Dendritic cell treated with granulocyte-macrophage colony-stimulating factor and Interleukin-4, amounts not matched to agents 40 ng/mL and 50 ng/mL, for 4 days (primary cell): ENCODE measurements around the gene MLC1.

ENCODE experiments used
- H3K27ac Mint-ChIP-seq: one replicate; pipeline ENCODE4 v1.8.0; 2022; ENCODE audit warnings: mild to moderate bottlenecking, mixed read lengths
- H3K27me3 Mint-ChIP-seq: one replicate; pipeline ENCODE4 v1.8.0; 2022; ENCODE audit warnings: mild to moderate bottlenecking, mixed read lengths
- H3K36me3 Mint-ChIP-seq: one replicate; pipeline ENCODE4 v1.8.0; 2022; ENCODE audit warnings: low read depth, mixed read lengths
- H3K4me1 Mint-ChIP-seq: one replicate; pipeline ENCODE4 v1.8.0; 2022; ENCODE audit warnings: low read depth, mixed read lengths
- H3K4me3 Mint-ChIP-seq: one replicate; pipeline ENCODE4 v1.8.0; 2022; ENCODE audit warnings: mild to moderate bottlenecking, moderate library complexity, mixed read lengths
- H3K9me3 Mint-ChIP-seq: one replicate; pipeline ENCODE4 v1.8.0; 2022; ENCODE audit warnings: mixed read lengths
- intact Hi-C: fragments of 100-400 bp; cut with micrococcal nuclease; formaldehyde crosslinking; loops from one replicate; pipeline ENCODE4 v1.15.0; 2022

MLC1 gene

GRCh38 chr22:50078246-50078645 lies 7.0 kb downstream of the MLC1 start:
- Mint-ChIP-seq H3K9me3 (no peaks in the 10 kb centered on the region), H3K4me1 (peaks cover 7% of the 10 kb centered on the region), H3K27me3 (no peaks in the 10 kb centered on the region), H3K27ac (no peak overlapping the region), H3K4me3 (no peak overlapping the region), H3K36me3 (no peaks in the 10 kb centered on the region)
- intact Hi-C loops = no loop called here

- no peak overlapping the region for H3K4me3 Mint-ChIP-seq
- H3K4me1 Mint-ChIP-seq = peaks cover 7% of the 10 kb centered on the region
- no peaks in the 10 kb centered on the region for H3K27me3 Mint-ChIP-seq
- no peak overlapping the region for H3K27ac Mint-ChIP-seq
- H3K36me3 Mint-ChIP-seq = no peaks in the 10 kb centered on the region
- no peaks in the 10 kb centered on the region for H3K9me3 Mint-ChIP-seq
- intact Hi-C loops = no loop called here
Measured at GRCh38 chr22:50076646-50077535, 8.3 kb downstream of the MLC1 start.

- no peaks in the 10 kb centered on the region for H3K9me3 Mint-ChIP-seq
- peaks cover 7% of the 10 kb centered on the region for H3K4me1 Mint-ChIP-seq
- H3K27ac Mint-ChIP-seq = no peak overlapping the region
- intact Hi-C loops = no loop called here
- H3K27me3 Mint-ChIP-seq = no peaks in the 10 kb centered on the region
- no peak overlapping the region for H3K4me3 Mint-ChIP-seq
- H3K36me3 Mint-ChIP-seq = no peaks in the 10 kb centered on the region
Measured at GRCh38 chr22:50074551-50075530, 10.4 kb downstream of the MLC1 start.

- Mint-ChIP-seq H3K27ac (no peak overlapping the region), H3K36me3 (no peaks in the 10 kb centered on the region), H3K9me3 (no peaks in the 10 kb centered on the region), H3K4me1 (peaks cover 7% of the 10 kb centered on the region), H3K27me3 (no peaks in the 10 kb centered on the region), H3K4me3 (no peak overlapping the region)
- intact Hi-C loops = no loop called here
Measured at GRCh38 chr22:50074056-50074455, 11.2 kb downstream of the MLC1 start.

GRCh38 chr22:50072714-50073538 lies 12.3 kb downstream of the MLC1 start:
- no peaks in the 10 kb centered on the region for H3K36me3 Mint-ChIP-seq
- no peaks in the 10 kb centered on the region for H3K27me3 Mint-ChIP-seq
- H3K4me3 Mint-ChIP-seq = no peak overlapping the region
- H3K9me3 Mint-ChIP-seq = no peaks in the 10 kb centered on the region
- H3K27ac Mint-ChIP-seq = no peak overlapping the region
- peaks cover 7% of the 10 kb centered on the region for H3K4me1 Mint-ChIP-seq
- intact Hi-C loops = no loop called here

GRCh38 chr22:50072167-50072555 lies 13.1 kb downstream of the MLC1 start:
- intact Hi-C loops = no loop called here
- H3K27ac Mint-ChIP-seq = no peak overlapping the region
- H3K4me1 Mint-ChIP-seq = peaks cover 7% of the 10 kb centered on the region
- H3K4me3 Mint-ChIP-seq = no peak overlapping the region
- H3K36me3 Mint-ChIP-seq = no peaks in the 10 kb centered on the region
- no peaks in the 10 kb centered on the region for H3K9me3 Mint-ChIP-seq
- no peaks in the 10 kb centered on the region for H3K27me3 Mint-ChIP-seq

- no peaks in the 10 kb centered on the region for H3K9me3 Mint-ChIP-seq
- peaks cover 7% of the 10 kb centered on the region for H3K4me1 Mint-ChIP-seq
- H3K4me3 Mint-ChIP-seq = no peak overlapping the region
- no peak overlapping the region for H3K27ac Mint-ChIP-seq
- H3K36me3 Mint-ChIP-seq = no peaks in the 10 kb centered on the region
- intact Hi-C loops = no loop called here
- H3K27me3 Mint-ChIP-seq = no peaks in the 10 kb centered on the region
Measured at GRCh38 chr22:50071432-50072166, 13.6 kb downstream of the MLC1 start.

GRCh38 chr22:50070366-50070765 lies 14.9 kb downstream of the MLC1 start:
- peaks cover 1% of the 10 kb centered on the region for H3K4me1 Mint-ChIP-seq
- H3K27me3 Mint-ChIP-seq = no peaks in the 10 kb centered on the region
- H3K27ac Mint-ChIP-seq = no peak overlapping the region
- H3K9me3 Mint-ChIP-seq = no peaks in the 10 kb centered on the region
- intact Hi-C loops = no loop called here
- H3K4me3 Mint-ChIP-seq = no peak overlapping the region
- H3K36me3 Mint-ChIP-seq = no peaks in the 10 kb centered on the region

GRCh38 chr22:50068096-50068495 lies 17.1 kb downstream of the MLC1 start:
- H3K4me3 Mint-ChIP-seq = no peak overlapping the region
- no peak overlapping the region for H3K27ac Mint-ChIP-seq
- H3K4me1 Mint-ChIP-seq = no peaks in the 10 kb centered on the region
- H3K36me3 Mint-ChIP-seq = no peaks in the 10 kb centered on the region
- intact Hi-C loops = no loop called here
- no peaks in the 10 kb centered on the region for H3K27me3 Mint-ChIP-seq
- no peaks in the 10 kb centered on the region for H3K9me3 Mint-ChIP-seq

GRCh38 chr22:50067244-50067643 lies 18.0 kb downstream of the MLC1 start:
- no peaks in the 10 kb centered on the region for H3K36me3 Mint-ChIP-seq
- no peak overlapping the region for H3K27ac Mint-ChIP-seq
- intact Hi-C loops = no loop called here
- H3K27me3 Mint-ChIP-seq = no peaks in the 10 kb centered on the region
- H3K4me3 Mint-ChIP-seq = no peak overlapping the region
- H3K9me3 Mint-ChIP-seq = no peaks in the 10 kb centered on the region
- no peaks in the 10 kb centered on the region for H3K4me1 Mint-ChIP-seq

GRCh38 chr22:50064453-50064852 lies 20.8 kb downstream of the MLC1 start:
- Mint-ChIP-seq H3K36me3 (no peaks in the 10 kb centered on the region), H3K27ac (no peak overlapping the region), H3K4me3 (no peak overlapping the region), H3K4me1 (peaks cover 11% of the 10 kb centered on the region), H3K27me3 (peaks cover 13% of the 10 kb centered on the region), H3K9me3 (no peaks in the 10 kb centered on the region)
- intact Hi-C loops = no loop called here

GRCh38 chr22:50063589-50064393 lies 21.4 kb downstream of the MLC1 start:
- Mint-ChIP-seq H3K9me3 (no peaks in the 10 kb centered on the region), H3K27ac (no peak overlapping the region), H3K4me3 (no peak overlapping the region), H3K27me3 (peaks cover 20% of the 10 kb centered on the region), H3K36me3 (no peaks in the 10 kb centered on the region), H3K4me1 (peaks cover 11% of the 10 kb centered on the region)
- intact Hi-C loops = no loop called here
